Stimulated activated CD8-positive, alpha-beta memory T cell treated with anti-CD3 and anti-CD28 coated beads, Interleukin-15, amount 100 ng/mL, for 4 hours (primary cell): ENCODE measurements around the gene SERPINB10.

Experiments used
- DNase-seq, 2 donors: peaks; one replicate each; pipeline ENCODE4 v3.0.0-alpha.2; 2020; ENCODE audit warnings: low read depth in 2 of 2

The SERPINB10 gene

DNA sequence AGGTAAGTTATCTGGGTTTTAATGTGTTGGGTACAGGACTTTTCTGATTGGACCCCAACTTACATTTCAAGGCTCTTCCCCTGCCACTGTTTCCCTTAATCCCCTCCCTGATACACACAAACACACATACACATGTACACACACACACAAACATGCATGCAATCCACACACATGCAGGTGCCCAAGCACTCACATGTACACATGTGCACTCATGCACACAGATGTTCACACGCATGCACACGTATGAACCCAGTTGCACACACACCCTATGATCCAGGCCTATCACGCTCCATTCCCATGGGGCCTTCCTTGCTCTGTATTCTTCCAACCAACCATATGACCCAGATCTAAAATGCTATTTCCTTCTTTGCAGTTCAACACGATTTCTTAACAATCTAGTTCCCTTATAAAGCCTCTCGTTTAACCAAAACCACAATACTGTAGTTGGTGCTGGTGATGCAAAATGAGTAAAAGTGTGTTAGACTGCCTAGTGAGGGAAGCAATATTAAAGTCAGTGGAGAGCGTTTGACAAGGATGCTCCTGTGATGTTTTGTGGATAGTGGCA is 73.2 kb downstream of the SERPINB10 start:
- DNase-seq = no peak

GRCh38 chr18:63981719-63982118 is 74.0 kb downstream of the SERPINB10 start:
- DNase-seq = no peak

- no peak for DNase-seq
These were observed 74.6 kb downstream of the SERPINB10 start for GRCh38 chr18:63982361-63982760.
